ENCODE data around the gene NCAPH2. TPM values are rescaled to one million over a fixed set of nuclear protein-coding genes. Genes with fewer than 3 reads are reported as not detected.
A peak's percentile ranks its signal among the peaks of the same experiment; 100 is the strongest.

The NCAPH2 gene
- total and polyA plus RNA-seq, 2 of the 13 experiments (the other 11 are each of a cell fraction or from before 2014, with no cell fraction given), result 28.1 to 64.4 TPM

- TF ChIP-seq POGK (CRISPR knock-in tag; conservative IDR thresholded peaks at IDR 0.05) (peak; percentile 81), TEF (CRISPR knock-in tag; IDR thresholded peaks at IDR 0.05) (no peak), KDM2A (CRISPR knock-in tag; IDR thresholded peaks at IDR 0.05; ENCODE audit: borderline replicate concordance, low read depth) (peak; percentile 82), ZBED4 (CRISPR knock-in tag; IDR thresholded peaks at IDR 0.05; ENCODE audit: borderline replicate concordance) (no peak), CEBPG (CRISPR knock-in tag; IDR thresholded peaks at IDR 0.05) (0 out of 2 replicates have a peak, but pooled peaks have one; percentile 8), ATF7-NPFF (CRISPR knock-in tag; IDR thresholded peaks at IDR 0.05; ENCODE audit: low read depth) (peak; percentile 62; the same call in 1 of the 2 replicates), MYPOP (CRISPR knock-in tag; IDR thresholded peaks at IDR 0.05) (0 out of 2 replicates have a peak, but pooled peaks have one; percentile 13), BHLHE40 (IDR thresholded peaks at IDR 0.05; ENCODE audit: low read length) (0 out of 2 replicates have a peak, but pooled peaks have one; percentile 41), ZNF619 (CRISPR knock-in tag; IDR thresholded peaks at IDR 0.05) (0 out of 2 replicates have a peak, but pooled peaks have one; percentile 78), SSRP1 (CRISPR knock-in tag; IDR thresholded peaks at IDR 0.05) (no peak), ZNF878 (CRISPR knock-in tag; IDR thresholded peaks at IDR 0.05) (no peak), CHD4 (IDR thresholded peaks at IDR 0.05; ENCODE audit: borderline replicate concordance, low read length) (no peak), MTA1 (CRISPR knock-in tag; IDR thresholded peaks at IDR 0.05; ENCODE audit: borderline replicate concordance) (peak; percentile 78; the same call in 1 of the 2 replicates), XRCC5 (optimal IDR thresholded peaks at IDR 0.05; ENCODE audit: low read length) (peak; percentile 94), RXRA (CRISPR knock-in tag; IDR thresholded peaks at IDR 0.05) (peak; percentile 66), ELF1 (CRISPR knock-in tag; IDR thresholded peaks at IDR 0.05) (peak; percentile 92), ZNF317 (CRISPR knock-in tag; IDR thresholded peaks at IDR 0.05) (no peak), DRAP1 (CRISPR knock-in tag; IDR thresholded peaks at IDR 0.05) (peak; percentile 92), ZNF772 (CRISPR knock-in tag; IDR thresholded peaks at IDR 0.05) (peak; percentile 70; the same call in 1 of the 2 replicates), HOXA3 (CRISPR knock-in tag; IDR thresholded peaks at IDR 0.05) (peak; percentile 76), MXI1 (IDR thresholded peaks at IDR 0.05; ENCODE audit: borderline replicate concordance, low read depth, low read length) (peak; percentile 68; the same call in 1 of the 3 replicates), RFXAP (CRISPR knock-in tag; IDR thresholded peaks at IDR 0.05; ENCODE audit: borderline replicate concordance) (0 out of 2 replicates have a peak, but pooled peaks have one; percentile 33)
Observed at GRCh38 chr22:50562523-50563412, 54.7 kb downstream of the NCAPH2 start, which contains the start of gene SYCE3 (continued).

All from HepG2 (cell line).